GM19351 (cell line): ENCODE measurements around the gene COPS3.

Experiments
- ATAC-seq: cut with Tn5 transposase; IDR thresholded peaks from one replicate; pipeline ENCODE4 v1.9.1; 2021; ENCODE audit warnings: mild to moderate bottlenecking, moderate library complexity; ENCODE audit not compliant: unreplicated experiment

The COPS3 gene

GRCh38 chr17:17280613-17281549 is at the start of gene COPS3:
TSS of gene COPS3 (minus strand) at chr17:17281246. CDS start at chr17:17281186, 60 bp downstream.
- ATAC-seq: peak; percentile 87

- no peak for ATAC-seq
These were observed 47.2 kb upstream of the COPS3 start for GRCh38 chr17:17328251-17328650.

GRCh38 chr17:17326275-17326875 is 45.3 kb upstream of the COPS3 start:
- no peak for ATAC-seq

- no peak for ATAC-seq
These were observed 44.8 kb upstream of the COPS3 start for GRCh38 chr17:17325816-17326215.

- ATAC-seq: no peak
These were observed 44.2 kb upstream of the COPS3 start for GRCh38 chr17:17325228-17325627.

GRCh38 chr17:17324616-17325015 is 43.6 kb upstream of the COPS3 start:
- ATAC-seq: no peak

GRCh38 chr17:17322516-17323510 is 41.8 kb upstream of the COPS3 start:
- ATAC-seq: no peak

- no peak for ATAC-seq
These were observed 40.4 kb upstream of the COPS3 start for GRCh38 chr17:17321356-17322025.

GRCh38 chr17:17320911-17321220 is 39.8 kb upstream of the COPS3 start:
- ATAC-seq: no peak

- no peak for ATAC-seq
These were observed 39.3 kb upstream of the COPS3 start for GRCh38 chr17:17320188-17320910.

GRCh38 chr17:17315142-17315821 is 34.2 kb upstream of the COPS3 start:
- ATAC-seq: no peak

- ATAC-seq: no peak
These were observed 33.5 kb upstream of the COPS3 start for GRCh38 chr17:17314501-17315071.

GRCh38 chr17:17313350-17313991 is 32.4 kb upstream of the COPS3 start:
- ATAC-seq: no peak

GRCh38 chr17:17309356-17309755 is 28.3 kb upstream of the COPS3 start:
- no peak for ATAC-seq

GRCh38 chr17:17305281-17305801 is 24.3 kb upstream of the COPS3 start:
- peak; percentile 61 for ATAC-seq

- ATAC-seq: no peak
These were observed 23.5 kb upstream of the COPS3 start for GRCh38 chr17:17304521-17304985.

- no peak for ATAC-seq
These were observed 22.9 kb upstream of the COPS3 start for GRCh38 chr17:17303847-17304490.
